Panc1 (cell line): Measurements from ENCODE around the gene CBX7. TPM values are rescaled to one million over a fixed set of nuclear protein-coding genes. Genes with fewer than 3 reads are reported as not detected.

ENCODE experiments used
- ATAC-seq: fragments of 200-7000 bp; cut with Tn5 transposase; 2 replicates; pipeline ENCODE4 v1.9.1; 2020; ENCODE audit warnings: mild to moderate bottlenecking, moderate library complexity
- BruUV-seq: library from RNA; stranded (reverse); fragments of 400-500 nt; replicated peaks from 2 replicates; lab custom pipeline; 2021; lab: Mats Ljungman, UMichigan
- CTCF ChIA-PET: fragments of 300-600 bp; sonication (Branson Sonifier 250); formaldehyde crosslinking; loops from one replicate; lab custom pipeline; 2022; ENCODE audit warnings: antibody characterized with exemption; lab: Charles Lee
- POLR2A ChIA-PET: fragments of 300-600 bp; sonication (Branson Sonifier 250); formaldehyde crosslinking; loops from one replicate; lab custom pipeline; 2022; ENCODE audit warnings: antibody characterized with exemption; lab: Charles Lee
- DNase-seq: peaks from one replicate; pipeline ENCODE4 v3.0.0-alpha.2; 2010; ENCODE audit warnings: low read depth, low spot score
- H3K27ac ChIP-seq: 2 replicates; pipeline ENCODE4 v1.5.1; 2011; ENCODE audit warnings: mild to moderate bottlenecking, low read length, inconsistent platforms
- H3K27me3 ChIP-seq: fragments of 200-500 bp; sonication (Bioruptor generic); 2 replicates; pipeline ENCODE4 v1.6.0; 2014; ENCODE audit warnings: low read length, inconsistent platforms; ENCODE audit not compliant: control insufficient read depth, insufficient read depth
- H3K36me3 ChIP-seq: fragments of 200-500 bp; sonication (Bioruptor generic); 2 replicates; pipeline ENCODE4 v1.5.1; 2014; ENCODE audit warnings: inconsistent platforms, mild to moderate bottlenecking, low read length, moderate library complexity; ENCODE audit not compliant: control insufficient read depth, insufficient read depth
- H3K4me1 ChIP-seq: 2 replicates; pipeline ENCODE4 v1.5.1; 2011; ENCODE audit warnings: inconsistent platforms, mild to moderate bottlenecking, low read length, moderate library complexity; ENCODE audit not compliant: control insufficient read depth, insufficient read depth
- H3K4me3 ChIP-seq, 2 experiments: 2 replicates each; pipeline ENCODE4 v1.5.1; 2011 to 2012; ENCODE audit warnings: low read depth in 2 of 2, low read length in 2 of 2, mild to moderate bottlenecking in 2 of 2, inconsistent platforms in 1 of 2, moderate library complexity in 1 of 2
- H3K9me3 ChIP-seq: fragments of 200-500 bp; sonication (Bioruptor generic); 2 replicates; pipeline ENCODE4 v1.5.1; 2014; ENCODE audit warnings: low read depth, mild to moderate bottlenecking, inconsistent platforms, low read length, moderate library complexity; ENCODE audit not compliant: control insufficient read depth, insufficient read depth
- CTCF ChIP-seq: fragments of 450-650 bp; IDR thresholded peaks from 2 replicates; pipeline ENCODE4 v1.5.1; 2017; ENCODE audit warnings: mild to moderate bottlenecking
- POLR2AphosphoS5 ChIP-seq: IDR thresholded peaks from 2 replicates; pipeline ENCODE4 v1.6.1; 2012; ENCODE audit warnings: mild to moderate bottlenecking, low read depth, low read length, moderate library complexity
- REST ChIP-seq, 2 experiments: IDR thresholded peaks; 2 replicates each; pipeline ENCODE4 v1.6.1; 2011 to 2012; ENCODE audit warnings: low read depth in 2 of 2, control low read depth in 1 of 2, low read length in 1 of 2, mild to moderate bottlenecking in 1 of 2, moderate library complexity in 1 of 2; ENCODE audit not compliant: insufficient read depth in 1 of 2
- SIN3A ChIP-seq: IDR thresholded peaks from 2 replicates; pipeline ENCODE4 v1.6.1; 2012; ENCODE audit warnings: low read depth, mild to moderate bottlenecking, low read length, moderate library complexity, borderline replicate concordance; ENCODE audit not compliant: insufficient read depth
- TCF7L2 ChIP-seq: IDR thresholded peaks from 2 replicates; pipeline ENCODE4 v1.6.1; 2011; ENCODE audit warnings: mild to moderate bottlenecking, low read depth, low read length, inconsistent platforms
- in situ Hi-C: cut with HindIII; loops from 2 replicates; pipeline ENCODE4 v1.10.0; 2016; ENCODE audit warnings: low sequenced_read_pairs, low pct_unique_long_range_greater_than_20kb
- intact Hi-C: fragments of 100-400 bp; cut with micrococcal nuclease; formaldehyde crosslinking; loops from one replicate; pipeline ENCODE4 v1.10.0; 2022; ENCODE audit not compliant: unreplicated experiment
- total RNA-seq: library from RNA; stranded (reverse); gene quantifications from one replicate; pipeline ENCODE4 v1.2.1, GENCODE V29; 2021; ENCODE audit not compliant: unreplicated experiment

CBX7 gene
- total RNA-seq, 1 experiment from 2014 or later = 14.5 TPM

- ChIA-PET POLR2A (no interaction called here), CTCF (no interaction called here)
Observed at GRCh38 chr22:39103431-39103830, 49.0 kb downstream of the CBX7 start.

GRCh38 chr22:39101226-39101625 is 51.3 kb downstream of the CBX7 start:
- Histone ChIP-seq H3K4me3 (no peak overlapping the region), H3K4me1 (no peaks in the 10 kb centered on the region), H3K27ac (no peak overlapping the region), H3K27me3 (no peaks in the 10 kb centered on the region), H3K36me3 (no peaks in the 10 kb centered on the region), H3K9me3 (no peaks in the 10 kb centered on the region)
- TF ChIP-seq TCF7L2 = no peak
- TF ChIP-seq REST (IDR thresholded peaks at IDR 0.05; ENCODE audit: insufficient read depth in 1 of 2, low read depth in 2 of 2, low read length in 1 of 2) = no peak
- TF ChIP-seq SIN3A = no peak
- no peak for TF ChIP-seq POLR2AphosphoS5
- no peak for TF ChIP-seq CTCF
- ChIA-PET POLR2A (no interaction called here), CTCF (no interaction called here)
- intact Hi-C loops (no loop called here), in situ Hi-C loops (no loop called here)
- no peak for DNase-seq
- ATAC-seq = no peak
- BruUV-seq = no TSS peak

More at GRCh38 chr22:39103431-39103830, 49.0 kb downstream of the CBX7 start:
- no peaks in the 10 kb centered on the region for H3K4me1 ChIP-seq
- ATAC-seq (no peak), DNase-seq (no peak)
- no peaks in the 10 kb centered on the region for H3K9me3 ChIP-seq
- TF ChIP-seq SIN3A (no peak), POLR2AphosphoS5 (no peak), TCF7L2 (no peak), REST (IDR thresholded peaks at IDR 0.05; ENCODE audit: insufficient read depth in 1 of 2, low read depth in 2 of 2, low read length in 1 of 2) (no peak), CTCF (no peak)
- no peak overlapping the region for H3K4me3 ChIP-seq
- no peak overlapping the region for H3K27ac ChIP-seq
- H3K27me3 ChIP-seq = no peaks in the 10 kb centered on the region
- no TSS peak for BruUV-seq
- intact Hi-C loops (no loop called here), in situ Hi-C loops (no loop called here)
- H3K36me3 ChIP-seq = no peaks in the 10 kb centered on the region
